Activated CD4-positive, alpha-beta memory T cell treated with anti-CD3 and anti-CD28 coated beads for 36 hours (primary cell): ENCODE results near the gene KDM7A. TPM values are rescaled to one million over a fixed set of nuclear protein-coding genes. Genes with fewer than 3 reads are reported as not detected.

Source experiments
- CTCF ChIA-PET: fragments of 350-600 bp; sonication (Branson Sonifier 250); formaldehyde crosslinking; loops from one replicate; lab custom pipeline; 2021; ENCODE audit warnings: antibody characterized with exemption, inconsistent platforms; lab: Charles Lee
- POLR2A ChIA-PET: fragments of 350-600 bp; sonication (Branson Sonifier 250); formaldehyde crosslinking; loops from one replicate; lab custom pipeline; 2021; ENCODE audit warnings: antibody characterized with exemption; lab: Charles Lee
- DNase-seq: peaks from one replicate; pipeline ENCODE4 v3.0.0-alpha.2; 2020
- H3K27ac Mint-ChIP-seq: one replicate; pipeline ENCODE4 v1.8.0; 2021; ENCODE audit warnings: mixed read lengths
- H3K27me3 Mint-ChIP-seq: one replicate; pipeline ENCODE4 v1.8.0; 2021; ENCODE audit warnings: mixed read lengths
- H3K36me3 Mint-ChIP-seq: one replicate; pipeline ENCODE4 v1.8.0; 2021; ENCODE audit warnings: mixed read lengths
- H3K4me1 Mint-ChIP-seq: one replicate; pipeline ENCODE4 v1.8.0; 2021; ENCODE audit warnings: low read depth, mixed read lengths
- H3K4me3 Mint-ChIP-seq: one replicate; pipeline ENCODE4 v1.8.0; 2021; ENCODE audit warnings: mild to moderate bottlenecking, mixed read lengths
- H3K9me3 Mint-ChIP-seq: one replicate; pipeline ENCODE4 v1.8.0; 2021; ENCODE audit warnings: mixed read lengths
- intact Hi-C: fragments of 100-400 bp; cut with micrococcal nuclease; formaldehyde crosslinking; loops from one replicate; pipeline ENCODE4 v1.15.1; 2023
- total RNA-seq, 2 experiments: library from RNA; stranded (reverse); gene quantifications; one replicate each; pipeline ENCODE4 v1.2.3, GENCODE V29; 2021

The KDM7A gene
- total RNA-seq, 2 experiments from 2014 or later, result 23.4 to 24.5 TPM

- Mint-ChIP-seq H3K4me3 (no peak overlapping the region), H3K36me3 (peaks cover 17% of the 10 kb centered on the region), H3K9me3 (no peaks in the 10 kb centered on the region), H3K27me3 (no peaks in the 10 kb centered on the region), H3K4me1 (peaks cover 8% of the 10 kb centered on the region), H3K27ac (no peak overlapping the region)
- DNase-seq, result no peak
- intact Hi-C loops, result no loop called here
- ChIA-PET POLR2A (no interaction called here), CTCF (interaction anchor here (1.2 kb wide), 1 partner anchor 430 kb away, joined by 5 read pairs; no protein-coding TSS in a partner anchor)
Measured at GRCh38 chr7:140048989-140049338, 127.8 kb downstream of the KDM7A start.

- Mint-ChIP-seq H3K27ac (no peak overlapping the region), H3K36me3 (peaks cover 15% of the 10 kb centered on the region), H3K4me3 (no peak overlapping the region), H3K9me3 (no peaks in the 10 kb centered on the region), H3K27me3 (no peaks in the 10 kb centered on the region), H3K4me1 (peaks cover 1% of the 10 kb centered on the region)
- CTCF ChIA-PET, result interaction anchor here (0.6 to 1.2 kb wide), 2 partner anchors 429 to 508 kb away, joined by 3 to 5 read pairs; no protein-coding TSS in a partner anchor
- POLR2A ChIA-PET, result no interaction called here
- DNase-seq, result no peak
- intact Hi-C loops, result no loop called here
Measured at GRCh38 chr7:140048138-140048537, 128.6 kb downstream of the KDM7A start.

- no peak for DNase-seq
- Mint-ChIP-seq H3K36me3 (peaks cover 11% of the 10 kb centered on the region), H3K9me3 (no peaks in the 10 kb centered on the region), H3K27ac (no peak overlapping the region), H3K4me1 (no peaks in the 10 kb centered on the region), H3K4me3 (no peak overlapping the region), H3K27me3 (no peaks in the 10 kb centered on the region)
- intact Hi-C loops, result no loop called here
- ChIA-PET POLR2A (no interaction called here), CTCF (no interaction called here)
Measured at GRCh38 chr7:140047197-140047596, 129.6 kb downstream of the KDM7A start.

- no peak overlapping the region for H3K27ac Mint-ChIP-seq
Measured at GRCh38 chr7:140045697-140046096, 131.1 kb downstream of the KDM7A start.

GRCh38 chr7:140044251-140044650 is 132.5 kb downstream of the KDM7A start:
- Mint-ChIP-seq H3K9me3 (no peaks in the 10 kb centered on the region), H3K36me3 (peaks cover 16% of the 10 kb centered on the region), H3K4me3 (no peak overlapping the region), H3K4me1 (no peaks in the 10 kb centered on the region), H3K27ac (no peak overlapping the region), H3K27me3 (no peaks in the 10 kb centered on the region)
- intact Hi-C loops, result no loop called here
- DNase-seq, result no peak
- ChIA-PET POLR2A (no interaction called here), CTCF (no interaction called here)

More at GRCh38 chr7:140045697-140046096, 131.1 kb downstream of the KDM7A start:
- no peaks in the 10 kb centered on the region for H3K4me1 Mint-ChIP-seq
- ChIA-PET CTCF (no interaction called here), POLR2A (no interaction called here)
- intact Hi-C loops, result no loop called here
- no peaks in the 10 kb centered on the region for H3K27me3 Mint-ChIP-seq
- no peaks in the 10 kb centered on the region for H3K9me3 Mint-ChIP-seq
- H3K36me3 Mint-ChIP-seq, result peaks cover 17% of the 10 kb centered on the region
- DNase-seq, result no peak
- H3K4me3 Mint-ChIP-seq, result no peak overlapping the region

GRCh38 chr7:140042386-140042670 is 134.5 kb downstream of the KDM7A start:
- Mint-ChIP-seq H3K36me3 (peaks cover 23% of the 10 kb centered on the region), H3K4me1 (no peaks in the 10 kb centered on the region)
- POLR2A ChIA-PET, result no interaction called here

GRCh38 chr7:140041659-140042385 is 135.0 kb downstream of the KDM7A start:
- CTCF ChIA-PET, result interaction anchor here (0.5 to 0.6 kb wide), 2 partner anchors 314 to 528 kb away, joined by 3 to 4 read pairs; no protein-coding TSS in a partner anchor
- POLR2A ChIA-PET, result no interaction called here
- Mint-ChIP-seq H3K36me3 (peaks cover 23% of the 10 kb centered on the region), H3K4me1 (no peaks in the 10 kb centered on the region), H3K4me3 (no peak overlapping the region), H3K27me3 (no peaks in the 10 kb centered on the region), H3K27ac (no peak overlapping the region), H3K9me3 (no peaks in the 10 kb centered on the region)
- intact Hi-C loops, result no loop called here
- no peak for DNase-seq

More at GRCh38 chr7:140042386-140042670, 134.5 kb downstream of the KDM7A start:
- intact Hi-C loops, result no loop called here
- Mint-ChIP-seq H3K27ac (no peak overlapping the region), H3K27me3 (no peaks in the 10 kb centered on the region), H3K9me3 (no peaks in the 10 kb centered on the region), H3K4me3 (no peak overlapping the region)
- DNase-seq, result no peak
- CTCF ChIA-PET, result interaction anchor here (0.5 kb wide), 1 partner anchor 528 kb away, joined by 4 read pairs; no protein-coding TSS in a partner anchor

GRCh38 chr7:140039896-140040295 is 136.9 kb downstream of the KDM7A start:
- ChIA-PET POLR2A (no interaction called here), CTCF (no interaction called here)
- H3K27me3 Mint-ChIP-seq, result no peaks in the 10 kb centered on the region
- H3K27ac Mint-ChIP-seq, result no peak overlapping the region
- H3K36me3 Mint-ChIP-seq, result peaks cover 24% of the 10 kb centered on the region
- no peak overlapping the region for H3K4me3 Mint-ChIP-seq
- H3K9me3 Mint-ChIP-seq, result no peaks in the 10 kb centered on the region
- intact Hi-C loops, result no loop called here
- DNase-seq, result no peak
- peaks cover 11% of the 10 kb centered on the region for H3K4me1 Mint-ChIP-seq

- ChIA-PET CTCF (no interaction called here), POLR2A (no interaction called here)
- Mint-ChIP-seq H3K4me3 (no peak overlapping the region), H3K36me3 (peaks cover 24% of the 10 kb centered on the region), H3K9me3 (no peaks in the 10 kb centered on the region), H3K4me1 (peaks cover 11% of the 10 kb centered on the region), H3K27me3 (no peaks in the 10 kb centered on the region), H3K27ac (no peak overlapping the region)
- intact Hi-C loops, result no loop called here
- DNase-seq, result no peak
Measured at GRCh38 chr7:140039066-140039465, 137.7 kb downstream of the KDM7A start.

- DNase-seq, result peak; percentile 30
- ChIA-PET POLR2A (no interaction called here), CTCF (no interaction called here)
- no peaks in the 10 kb centered on the region for H3K9me3 Mint-ChIP-seq
- no peak overlapping the region for H3K4me3 Mint-ChIP-seq
- no peaks in the 10 kb centered on the region for H3K27me3 Mint-ChIP-seq
- peaks cover 15% of the 10 kb centered on the region for H3K4me1 Mint-ChIP-seq
- H3K27ac Mint-ChIP-seq, result peak overlapping the region; percentile 19
- intact Hi-C loops, result no loop called here
- peaks cover 25% of the 10 kb centered on the region for H3K36me3 Mint-ChIP-seq
Measured at GRCh38 chr7:140036224-140036962, 140.4 kb downstream of the KDM7A start.

- ChIA-PET POLR2A (no interaction called here), CTCF (no interaction called here)
Measured at GRCh38 chr7:140035400-140036223, 141.2 kb downstream of the KDM7A start.

More at GRCh38 chr7:140035400-140036223, 141.2 kb downstream of the KDM7A start:
- H3K4me1 Mint-ChIP-seq, result peaks cover 15% of the 10 kb centered on the region
- no peaks in the 10 kb centered on the region for H3K27me3 Mint-ChIP-seq
- H3K9me3 Mint-ChIP-seq, result no peaks in the 10 kb centered on the region
- H3K27ac Mint-ChIP-seq, result no peak overlapping the region
- H3K4me3 Mint-ChIP-seq, result no peak overlapping the region
- intact Hi-C loops, result no loop called here
- H3K36me3 Mint-ChIP-seq, result peaks cover 22% of the 10 kb centered on the region
- no peak for DNase-seq
